WTC11 (cell line): ENCODE data around the gene DESI1. TPM values are rescaled to one million over a fixed set of nuclear protein-coding genes. Genes with fewer than 3 reads are reported as not detected.
A peak's percentile ranks its signal among the peaks of the same experiment; 100 is the strongest.

ENCODE experiments used
- ATAC-seq: fragments of 200-7000 bp; cut with Tn5 transposase; 2 replicates; pipeline ENCODE4 v1.10.0; 2021; ENCODE audit warnings: mild to moderate bottlenecking, moderate library complexity
- Bru-seq: library from RNA; stranded (reverse); fragments of 400-500 nt; gene quantifications from one replicate; lab custom pipeline; 2021; lab: Mats Ljungman, UMichigan
- CTCF ChIA-PET: fragments of 300-600 bp; sonication (Branson Sonifier 250); formaldehyde crosslinking; loops from one replicate; lab custom pipeline; 2021; ENCODE audit warnings: antibody characterized with exemption; lab: Charles Lee
- POLR2A ChIA-PET: fragments of 350-600 bp; sonication (Branson Sonifier 250); formaldehyde crosslinking; loops from one replicate; lab custom pipeline; 2021; ENCODE audit warnings: antibody characterized with exemption; lab: Charles Lee
- DNase-seq: peaks from one replicate; pipeline ENCODE4 v3.0.0; 2021; ENCODE audit warnings: low spot score
- H3K27ac Mint-ChIP-seq: 2 replicates; pipeline ENCODE4 v1.8.0; 2021; ENCODE audit warnings: mixed read lengths
- H3K27me3 Mint-ChIP-seq: 2 replicates; pipeline ENCODE4 v1.8.0; 2021; ENCODE audit warnings: low read depth, mild to moderate bottlenecking, moderate library complexity, mixed read lengths
- H3K36me3 Mint-ChIP-seq: 2 replicates; pipeline ENCODE4 v1.8.0; 2021; ENCODE audit warnings: mixed read lengths
- H3K4me1 Mint-ChIP-seq: 2 replicates; pipeline ENCODE4 v1.8.0; 2022; ENCODE audit warnings: mixed read lengths
- H3K4me3 Mint-ChIP-seq: 2 replicates; pipeline ENCODE4 v1.8.0; 2021; ENCODE audit warnings: mild to moderate bottlenecking, moderate library complexity, mixed read lengths
- H3K9me3 Mint-ChIP-seq: 2 replicates; pipeline ENCODE4 v1.8.0; 2021; ENCODE audit warnings: mixed read lengths
- CDX4 ChIP-seq: fragments of 250-450 bp; sonication (Bioruptor Pico); IDR thresholded peaks from 2 replicates; pipeline ENCODE4 v1.9.0; 2021; ENCODE audit warnings: moderate library complexity, mild to moderate bottlenecking, inconsistent platforms, borderline replicate concordance
- E2F4 ChIP-seq: sonication (generic); formaldehyde crosslinking; IDR thresholded peaks from 2 replicates; pipeline ENCODE4 v1.8.1; 2022; ENCODE audit warnings: low read depth, mild to moderate bottlenecking, moderate library complexity, missing genetic modification reagents, borderline replicate concordance
- E2F5 ChIP-seq: sonication (generic); formaldehyde crosslinking; IDR thresholded peaks from 2 replicates; pipeline ENCODE4 v1.8.1; 2022; ENCODE audit warnings: mild to moderate bottlenecking, moderate library complexity, missing genetic modification reagents
- ESRRA ChIP-seq: sonication (generic); formaldehyde crosslinking; IDR thresholded peaks from 2 replicates; pipeline ENCODE4 v1.8.1; 2022; ENCODE audit warnings: mild to moderate bottlenecking, missing genetic modification reagents, borderline replicate concordance
- FOXP1 ChIP-seq: sonication (generic); formaldehyde crosslinking; IDR thresholded peaks from 2 replicates; pipeline ENCODE4 v1.8.0; 2022; ENCODE audit warnings: missing genetic modification reagents, mild to moderate bottlenecking, moderate library complexity, borderline replicate concordance
- GRHL2 ChIP-seq: fragments of 250-450 bp; sonication (Bioruptor Pico); IDR thresholded peaks from 2 replicates; pipeline ENCODE4 v1.8.0; 2022; ENCODE audit warnings: mild to moderate bottlenecking, moderate library complexity; ENCODE audit not compliant: insufficient replicate concordance, severe bottlenecking
- GTF2I ChIP-seq: fragments of 250-450 bp; sonication (Bioruptor Pico); conservative IDR thresholded peaks from 2 replicates; pipeline ENCODE4 v1.4.0; 2021; ENCODE audit warnings: mild to moderate bottlenecking
- HMGA2 ChIP-seq: fragments of 250-450 bp; sonication (Bioruptor Pico); IDR thresholded peaks from 2 replicates; pipeline ENCODE4 v1.4.0; 2021; ENCODE audit warnings: mild to moderate bottlenecking, moderate library complexity
- MAX ChIP-seq: sonication (generic); formaldehyde crosslinking; IDR thresholded peaks from 2 replicates; pipeline ENCODE4 v1.8.0; 2022; ENCODE audit warnings: mild to moderate bottlenecking, missing genetic modification reagents
- MYBL2 ChIP-seq: sonication (generic); formaldehyde crosslinking; IDR thresholded peaks from 2 replicates; pipeline ENCODE4 v1.8.1; 2023; ENCODE audit warnings: mild to moderate bottlenecking, moderate library complexity, missing genetic modification reagents
- NFATC4 ChIP-seq: fragments of 250-450 bp; sonication (Bioruptor Pico); IDR thresholded peaks from 2 replicates; pipeline ENCODE4 v1.9.0; 2021; ENCODE audit warnings: mild to moderate bottlenecking
- NR3C1 ChIP-seq: sonication (generic); formaldehyde crosslinking; conservative IDR thresholded peaks from 2 replicates; pipeline ENCODE4 v1.8.1; 2023; ENCODE audit warnings: low read depth, mild to moderate bottlenecking, missing genetic modification reagents
- OVOL2 ChIP-seq: fragments of 250-450 bp; sonication (Bioruptor Pico); IDR thresholded peaks from 2 replicates; pipeline ENCODE4 v1.9.0; 2021; ENCODE audit warnings: mild to moderate bottlenecking, borderline replicate concordance
- RELA ChIP-seq: sonication (generic); formaldehyde crosslinking; IDR thresholded peaks from 2 replicates; pipeline ENCODE4 v1.8.1; 2022; ENCODE audit warnings: missing genetic modification reagents, mild to moderate bottlenecking, borderline replicate concordance
- RORB ChIP-seq: fragments of 250-450 bp; sonication (Bioruptor Pico); IDR thresholded peaks from 2 replicates; pipeline ENCODE4 v1.9.0; 2021; ENCODE audit warnings: mild to moderate bottlenecking
- SMAD3 ChIP-seq: sonication (generic); formaldehyde crosslinking; IDR thresholded peaks from 2 replicates; pipeline ENCODE4 v1.8.0; 2022; ENCODE audit warnings: missing genetic modification reagents, mild to moderate bottlenecking, borderline replicate concordance
- SMAD4 ChIP-seq: sonication (generic); formaldehyde crosslinking; IDR thresholded peaks from 2 replicates; pipeline ENCODE4 v1.8.0; 2022; ENCODE audit warnings: mild to moderate bottlenecking, missing genetic modification reagents
- SOX15 ChIP-seq: fragments of 250-450 bp; sonication (Bioruptor Pico); IDR thresholded peaks from 2 replicates; pipeline ENCODE4 v1.9.0; 2021; ENCODE audit warnings: mild to moderate bottlenecking
- SP1 ChIP-seq: sonication (generic); formaldehyde crosslinking; conservative IDR thresholded peaks from 2 replicates; pipeline ENCODE4 v1.8.1; 2022; ENCODE audit warnings: missing genetic modification reagents
- USF1 ChIP-seq: sonication (generic); formaldehyde crosslinking; IDR thresholded peaks from 2 replicates; pipeline ENCODE4 v1.8.0; 2022; ENCODE audit warnings: mild to moderate bottlenecking, missing genetic modification reagents
- USF2 ChIP-seq: sonication (generic); formaldehyde crosslinking; IDR thresholded peaks from 2 replicates; pipeline ENCODE4 v1.8.1; 2023; ENCODE audit warnings: mild to moderate bottlenecking, missing genetic modification reagents, moderate library complexity
- ZBTB43 ChIP-seq: sonication (generic); formaldehyde crosslinking; IDR thresholded peaks from 2 replicates; pipeline ENCODE4 v1.8.1; 2023; ENCODE audit warnings: mild to moderate bottlenecking, missing genetic modification reagents
- ZNF219 ChIP-seq: sonication (generic); formaldehyde crosslinking; IDR thresholded peaks from 2 replicates; pipeline ENCODE4 v1.8.0; 2023; ENCODE audit warnings: missing genetic modification reagents, mild to moderate bottlenecking, borderline replicate concordance
- ZNF232 ChIP-seq: sonication (generic); formaldehyde crosslinking; IDR thresholded peaks from 2 replicates; pipeline ENCODE4 v1.8.0; 2022; ENCODE audit warnings: mild to moderate bottlenecking, missing genetic modification reagents
- ZNF281 ChIP-seq: sonication (generic); formaldehyde crosslinking; IDR thresholded peaks from 2 replicates; pipeline ENCODE4 v1.8.0; 2023; ENCODE audit warnings: mild to moderate bottlenecking, missing genetic modification reagents
- ZNF396 ChIP-seq: fragments of 250-450 bp; sonication (Bioruptor Pico); IDR thresholded peaks from 2 replicates; pipeline ENCODE4 v1.8.0; 2021; ENCODE audit warnings: mild to moderate bottlenecking, moderate library complexity, borderline replicate concordance
- long read RNA-seq, 3 experiments: library from RNA in 1 of 3; library from capped mRNA in 1 of 3; library from polyadenylated mRNA in 1 of 3; unstranded in 2 of 3; stranded (forward) in 1 of 3; transcript quantifications; one replicate each; pipeline ENCODE4 v2.0.0, GENCODE V29; 2021
- total RNA-seq: library from RNA; stranded (reverse); gene quantifications from 3 replicates; pipeline ENCODE4 v1.2.3, GENCODE V29; 2021

Gene DESI1
- total RNA-seq = 30.3 to 32.2 TPM (median 30.4 TPM) in 3 replicates
- Bru-seq, nascent RNA = percentile 78 among the genes with signal in this experiment
- long read RNA-seq, experiment 1, transcript DESI1-201 (6 exons, 3,833 nt) = major isoform, 17 of 36 reads
- long read RNA-seq, experiment 1, partial matches to known transcripts = 2 of 36 reads
- long read RNA-seq, experiment 1, other reads (novel, unspliced or antisense) = 16 of 36 reads
- long read RNA-seq, experiment 2, transcript DESI1-201 (6 exons, 3,833 nt) = major isoform, 14 of 59 reads
- long read RNA-seq, experiment 2, partial matches to known transcripts = 2 of 59 reads
- long read RNA-seq, experiment 2, other reads (novel, unspliced or antisense) = 43 of 59 reads
- long read RNA-seq, experiment 3, transcript DESI1-201 (6 exons, 3,833 nt) = major isoform, 20 of 26 reads
- long read RNA-seq, experiment 3, partial matches to known transcripts = 1 of 26 reads
- long read RNA-seq, experiment 3, other reads (novel, unspliced or antisense) = 5 of 26 reads

- no peaks in the 10 kb centered on the region for H3K9me3 Mint-ChIP-seq
- ATAC-seq (peak; percentile 58), DNase-seq (no peak)
- POLR2A ChIA-PET = interaction anchor here (1.0 to 2.0 kb wide), 10 partner anchors 9 to 240 kb away, joined by 3 to 12 read pairs (median 4); partner anchors contain the start of genes ACO2, CCDC134, PHF5A and PMM1
- peaks cover 28% of the 10 kb centered on the region for H3K36me3 Mint-ChIP-seq
- no peaks in the 10 kb centered on the region; the same call in 1 of the 2 replicates for H3K27me3 Mint-ChIP-seq
- H3K27ac Mint-ChIP-seq = peak within 1 kb of the TSS; percentile 99
- peak within 1 kb of the TSS; percentile 94 for H3K4me3 Mint-ChIP-seq
- H3K4me1 Mint-ChIP-seq = peaks cover 20% of the 10 kb centered on the region
- CTCF ChIA-PET = interaction anchor here (0.8 to 7.1 kb wide), 13 partner anchors 19 to 239 kb away, joined by 3 to 45 read pairs (median 5); partner anchors contain the start of genes ACO2, PHF5A, PMM1 and POLR3H
- TF ChIP-seq SMAD4 (CRISPR knock-in tag) (no peak), SMAD3 (CRISPR knock-in tag) (no peak), NR3C1 (CRISPR knock-in tag) (no peak), FOXP1 (CRISPR knock-in tag) (0 out of 2 replicates have a peak, but pooled peaks have one; percentile 36), ESRRA (CRISPR knock-in tag) (no peak), HMGA2 (no peak), RORB (CRISPR knock-in tag) (no peak), GTF2I (CRISPR knock-in tag) (no peak), ZNF232 (CRISPR knock-in tag) (0 out of 2 replicates have a peak, but pooled peaks have one; percentile 74), OVOL2 (CRISPR knock-in tag) (no peak), GRHL2 (CRISPR knock-in tag) (no peak), ZNF281 (CRISPR knock-in tag) (peak; percentile 84), ZNF396 (no peak), SOX15 (CRISPR knock-in tag) (no peak), ZBTB43 (0 out of 2 replicates have a peak, but pooled peaks have one; percentile 46), NFATC4 (no peak), MAX (no peak; the same call in 1 of the 2 replicates), RELA (CRISPR knock-in tag) (no peak), E2F5 (CRISPR knock-in tag) (no peak), MYBL2 (peak; percentile 23; the same call in 1 of the 2 replicates), SP1 (CRISPR knock-in tag) (no peak), CDX4 (CRISPR knock-in tag) (no peak), USF2 (peak; percentile 18; the same call in 1 of the 2 replicates), E2F4 (CRISPR knock-in tag) (peak; percentile 55; the same call in 1 of the 2 replicates), ZNF219 (CRISPR knock-in tag) (no peak), USF1 (CRISPR knock-in tag) (no peak; the same call in 1 of the 2 replicates)
These were observed at the start of gene DESI1 for GRCh38 chr22:41620589-41621098. Gene DESI1 (minus strand): TSS chr22:41621043. CDS start chr22:41620839, 204 bp downstream.
